Coronary artery (tissue), 2 donors: ENCODE data around the gene RPS15.

Source experiments
- DNase-seq: peaks from one replicate; pipeline ENCODE4 v3.0.0-alpha.2; 2017; ENCODE audit warnings: low spot score
- H3K27ac ChIP-seq, 2 donors: fragments of 200-600 bp; sonication (generic); one replicate each; pipeline ENCODE4 v1.5.1; 2016 to 2019
- H3K4me3 ChIP-seq: fragments of 200-600 bp; sonication (generic); 2 replicates; pipeline ENCODE4 v1.5.1; 2016; ENCODE audit warnings: mild to moderate bottlenecking, moderate library complexity
- TF ChIP-seq, protein P1 (sequence below): fragments of 200-600 bp; sonication (generic); IDR thresholded peaks from one replicate; pipeline ENCODE4 v1.5.1; 2019; ENCODE audit warnings: antibody characterized with exemption

The RPS15 gene

DNA sequence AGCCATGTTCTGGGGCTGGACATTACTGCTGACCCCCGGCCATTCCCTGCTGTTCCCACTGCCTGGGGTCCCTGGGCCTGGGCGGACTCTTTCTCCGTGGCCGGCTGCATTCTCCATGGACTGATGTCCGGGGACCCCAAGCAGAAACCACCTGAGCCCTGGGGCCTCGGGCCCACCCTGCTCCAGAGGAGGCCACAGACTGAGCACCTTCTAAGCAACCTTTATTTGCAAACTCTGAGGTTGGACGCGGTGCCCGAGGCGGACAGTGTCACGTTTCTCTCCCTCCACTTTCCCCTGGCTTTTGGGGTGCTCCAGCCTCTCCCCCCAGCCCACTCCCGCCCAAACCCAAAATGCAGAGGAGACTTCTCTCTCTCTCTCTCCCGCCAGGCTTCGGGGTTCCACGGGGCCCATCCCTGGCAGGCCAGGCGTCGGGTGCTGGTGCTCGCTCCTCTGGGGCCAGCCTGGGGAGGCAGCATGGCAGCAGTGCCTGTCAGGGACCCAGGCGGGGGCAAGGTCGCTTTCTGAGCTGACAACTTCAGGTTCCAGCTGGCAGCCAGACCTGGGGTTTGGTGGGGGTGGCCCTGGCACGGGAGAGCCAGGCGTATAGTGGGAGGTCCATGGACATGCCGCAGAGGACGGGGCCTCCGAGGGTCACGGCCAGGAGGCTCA is 43.2 kb downstream of the RPS15 start:
- no peak overlapping the region for H3K4me3 ChIP-seq
- TF ChIP-seq, protein P1, sequence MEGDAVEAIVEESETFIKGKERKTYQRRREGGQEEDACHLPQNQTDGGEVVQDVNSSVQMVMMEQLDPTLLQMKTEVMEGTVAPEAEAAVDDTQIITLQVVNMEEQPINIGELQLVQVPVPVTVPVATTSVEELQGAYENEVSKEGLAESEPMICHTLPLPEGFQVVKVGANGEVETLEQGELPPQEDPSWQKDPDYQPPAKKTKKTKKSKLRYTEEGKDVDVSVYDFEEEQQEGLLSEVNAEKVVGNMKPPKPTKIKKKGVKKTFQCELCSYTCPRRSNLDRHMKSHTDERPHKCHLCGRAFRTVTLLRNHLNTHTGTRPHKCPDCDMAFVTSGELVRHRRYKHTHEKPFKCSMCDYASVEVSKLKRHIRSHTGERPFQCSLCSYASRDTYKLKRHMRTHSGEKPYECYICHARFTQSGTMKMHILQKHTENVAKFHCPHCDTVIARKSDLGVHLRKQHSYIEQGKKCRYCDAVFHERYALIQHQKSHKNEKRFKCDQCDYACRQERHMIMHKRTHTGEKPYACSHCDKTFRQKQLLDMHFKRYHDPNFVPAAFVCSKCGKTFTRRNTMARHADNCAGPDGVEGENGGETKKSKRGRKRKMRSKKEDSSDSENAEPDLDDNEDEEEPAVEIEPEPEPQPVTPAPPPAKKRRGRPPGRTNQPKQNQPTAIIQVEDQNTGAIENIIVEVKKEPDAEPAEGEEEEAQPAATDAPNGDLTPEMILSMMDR, result no peak
- no peak for DNase-seq
- no peak overlapping the region for H3K27ac ChIP-seq

DNA sequence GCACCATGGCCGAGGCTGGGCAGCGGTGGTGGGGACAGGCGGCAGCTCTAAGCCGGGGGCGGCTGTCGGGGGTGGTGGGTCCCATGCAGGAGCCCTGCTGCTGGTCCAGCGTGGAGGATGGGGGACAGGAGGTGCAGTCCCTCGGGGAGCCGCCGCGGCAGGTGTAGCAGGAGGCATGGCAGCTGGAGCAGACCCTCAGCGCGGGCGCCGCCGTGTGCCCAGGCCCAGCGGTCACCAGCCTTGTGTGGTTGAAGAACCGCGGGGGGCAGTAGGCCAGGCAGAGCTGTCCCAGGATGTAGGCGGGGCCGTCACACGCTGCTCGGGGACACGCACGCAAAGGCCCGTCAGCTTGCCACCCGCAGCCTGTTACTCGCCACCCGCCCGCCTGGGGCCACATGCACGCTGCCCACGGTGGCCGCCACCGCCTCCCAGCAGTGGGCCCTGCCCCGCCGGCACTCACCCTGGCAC is 43.7 kb downstream of the RPS15 start:
- no peak overlapping the region for H3K4me3 ChIP-seq
- no peak overlapping the region for H3K27ac ChIP-seq
- DNase-seq, result no peak
- TF ChIP-seq, protein P1, result no peak

DNA sequence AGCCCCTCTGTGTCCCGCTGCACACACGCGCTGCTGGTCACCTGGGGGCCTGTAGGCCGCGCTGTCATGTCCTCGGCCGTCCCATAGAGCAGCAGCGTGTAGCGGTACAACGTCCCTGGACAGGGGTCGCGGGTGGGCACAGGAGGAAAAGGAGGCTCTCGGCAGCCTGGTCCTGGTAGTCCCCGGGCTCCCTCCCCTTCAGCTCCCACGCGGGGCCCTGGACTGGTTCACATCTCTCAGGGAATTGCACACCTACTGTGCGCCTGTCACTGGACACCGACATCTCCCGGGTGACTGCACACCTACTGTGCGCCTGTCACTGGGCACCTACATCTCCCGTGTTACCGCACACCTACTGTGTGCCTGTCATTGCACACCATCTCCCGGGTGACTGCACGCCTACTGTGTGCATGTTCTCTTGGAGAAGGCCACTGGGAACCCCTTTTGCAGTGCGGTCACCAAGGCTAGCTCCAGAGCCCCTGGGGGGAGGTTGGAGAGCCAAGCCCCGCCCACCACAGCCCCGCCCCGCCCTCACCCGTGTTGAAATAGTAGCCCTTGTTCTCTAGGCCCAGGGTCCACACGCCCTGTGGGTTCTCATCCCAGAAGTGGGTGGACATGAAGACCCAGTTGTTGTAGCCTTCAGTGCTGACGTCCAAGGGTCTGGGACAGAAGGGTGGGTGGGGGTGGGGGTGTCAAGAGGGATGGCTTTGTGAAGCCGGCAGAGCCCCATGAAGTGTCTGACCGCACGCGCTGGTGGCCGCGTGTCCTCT is 44.4 kb downstream of the RPS15 start:
- no peak for DNase-seq
- H3K27ac ChIP-seq, result no peak overlapping the region
- TF ChIP-seq, protein P1, result no peak
- H3K4me3 ChIP-seq, result no peak overlapping the region

DNA sequence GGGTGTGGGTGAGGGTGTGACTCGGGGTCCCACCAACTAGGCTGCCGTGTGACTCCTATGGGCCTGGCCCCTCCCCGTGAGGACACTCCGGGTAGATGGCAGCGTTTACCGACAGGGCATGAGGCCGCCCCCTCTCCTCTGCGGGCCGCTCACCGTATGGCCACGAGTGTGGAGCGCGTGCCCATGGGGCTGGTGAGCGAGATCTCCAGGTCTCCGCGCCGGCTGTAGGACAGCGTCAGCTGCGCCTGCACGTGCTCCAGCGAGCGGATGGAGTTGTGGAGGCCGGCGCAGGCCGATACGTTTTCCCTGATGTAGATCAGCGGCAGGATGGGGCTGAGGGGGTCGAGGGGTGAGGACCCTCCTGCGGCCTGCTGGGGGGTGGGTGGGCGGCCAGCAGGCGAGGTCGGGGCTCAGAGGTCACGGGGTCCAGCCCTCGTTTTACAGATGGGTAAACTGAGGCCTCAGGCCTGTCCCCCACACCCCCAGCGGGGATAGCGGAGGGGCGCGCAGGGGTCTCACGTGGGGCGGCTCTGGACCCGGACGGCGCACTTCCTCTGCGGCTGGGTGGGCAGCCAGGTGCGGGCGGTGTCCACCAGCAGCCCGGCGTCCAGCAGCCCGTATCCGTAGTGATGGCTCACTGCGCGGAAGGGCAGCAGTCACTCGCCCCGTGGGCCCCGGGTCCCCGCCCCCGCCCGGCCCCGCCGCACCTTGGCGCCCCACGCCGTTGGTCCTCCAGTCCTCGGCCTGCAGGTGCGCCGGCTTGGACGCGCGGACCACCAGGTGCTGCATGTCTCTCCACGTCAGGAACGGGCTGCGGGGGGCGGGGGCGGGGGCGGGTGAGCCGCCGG is 45.2 kb downstream of the RPS15 start:
- no peak for DNase-seq
- TF ChIP-seq, protein P1, result no peak
- no peak overlapping the region for H3K27ac ChIP-seq
- no peak overlapping the region for H3K4me3 ChIP-seq

DNA sequence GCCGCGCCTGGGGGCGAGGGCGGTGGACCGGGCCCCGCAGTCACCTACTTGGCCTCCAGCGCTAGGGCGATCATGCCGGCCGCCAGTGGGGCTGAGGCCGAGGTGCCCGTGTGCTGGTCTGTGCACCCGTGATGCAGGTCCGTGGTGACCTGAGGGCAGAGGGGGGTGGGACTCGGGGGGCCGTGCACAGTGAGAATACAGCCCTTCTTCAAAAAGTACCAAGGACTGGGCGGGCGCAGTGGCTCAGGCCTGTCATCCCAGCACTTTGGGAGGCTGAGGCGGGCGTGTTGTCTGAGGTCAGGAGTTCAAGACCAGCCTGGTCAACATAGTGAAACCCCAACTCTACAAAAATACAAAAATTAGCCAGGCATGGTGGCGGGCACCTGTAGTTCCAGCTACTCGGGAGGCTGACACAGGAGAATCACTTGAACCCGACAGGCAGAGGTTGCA is 45.8 kb downstream of the RPS15 start:
- no peak for DNase-seq

More for the DNA sequence above, 45.8 kb downstream of the RPS15 start:
- no peak overlapping the region for H3K4me3 ChIP-seq
- TF ChIP-seq, protein P1, result no peak
- no peak overlapping the region for H3K27ac ChIP-seq
